Keratinocyte (primary cell): ENCODE results near the gene NADK2. TPM values are rescaled to one million over a fixed set of nuclear protein-coding genes. Genes with fewer than 3 reads are reported as not detected.
"Not testable (repeated sequence)": the region's sequence is repeated elsewhere in the genome, so short reads cannot be mapped to it uniquely, and the experiment has no call there.

Source experiments
- DNase-seq: peaks from one replicate; pipeline ENCODE4 v3.0.0-alpha.2; 2011; ENCODE audit warnings: low read depth, missing footprints, low spot score
- FAIRE-seq: peaks from 2 replicates; lab custom pipeline; 2011; peaks lifted over from hg19 to GRCh38; lab: Jason Lieb, UNC
- H2AFZ ChIP-seq: 2 replicates; pipeline ENCODE4 v1.6.0; 2012; ENCODE audit warnings: low read length, control low read depth, inconsistent platforms; ENCODE audit not compliant: control insufficient read depth
- H3K27ac ChIP-seq: 2 replicates; pipeline ENCODE4 v1.5.1; 2011; ENCODE audit warnings: low read length; ENCODE audit not compliant: control insufficient read depth, insufficient read depth
- H3K27me3 ChIP-seq: 3 replicates; pipeline ENCODE4 v1.6.0; 2011; ENCODE audit warnings: low read length; ENCODE audit not compliant: control insufficient read depth, insufficient read depth; ENCODE audit errors: extremely low read depth
- H3K36me3 ChIP-seq, 2 experiments: 2 replicates in 1 of 2; 3 replicates in 1 of 2; pipeline ENCODE4 v1.5.1; 2011; ENCODE audit warnings: low read length in 2 of 2, mild to moderate bottlenecking in 1 of 2; ENCODE audit not compliant: control insufficient read depth in 2 of 2, insufficient read depth in 2 of 2; ENCODE audit errors: extremely low read depth in 1 of 2
- H3K4me1 ChIP-seq: 3 replicates; pipeline ENCODE4 v1.5.1; 2011; ENCODE audit warnings: low read length; ENCODE audit not compliant: control insufficient read depth, insufficient read depth; ENCODE audit errors: extremely low read depth
- H3K4me2 ChIP-seq: 3 replicates; pipeline ENCODE4 v1.6.0; 2011; ENCODE audit warnings: low read depth, low read length; ENCODE audit not compliant: control insufficient read depth, insufficient read depth; ENCODE audit errors: extremely low read depth
- H3K4me3 ChIP-seq, 3 experiments: fragments of 200-600 bp in 1 of 3; sonication (generic) in 1 of 3; 2 replicates in 2 of 3; 3 replicates in 1 of 3; pipeline ENCODE4 v1.5.1; 2011 to 2016; ENCODE audit warnings: low read length in 3 of 3, mild to moderate bottlenecking in 3 of 3, control low read depth in 2 of 3, inconsistent platforms in 1 of 3, low read depth in 1 of 3, mixed read lengths in 1 of 3, mixed run types in 1 of 3, moderate library complexity in 1 of 3; ENCODE audit not compliant: control insufficient read depth in 2 of 3, insufficient read depth in 2 of 3; ENCODE audit errors: extremely low read depth in 1 of 3
- H3K79me2 ChIP-seq: 2 replicates; pipeline ENCODE4 v1.6.0; 2012; ENCODE audit warnings: low read length; ENCODE audit not compliant: control insufficient read depth, insufficient read depth
- H3K9ac ChIP-seq: 3 replicates; pipeline ENCODE4 v1.6.0; 2011; ENCODE audit warnings: low read length; ENCODE audit not compliant: control insufficient read depth, insufficient read depth; ENCODE audit errors: extremely low read depth
- H3K9me1 ChIP-seq: 3 replicates; pipeline ENCODE4 v1.6.0; 2011; ENCODE audit warnings: low read length; ENCODE audit not compliant: control insufficient read depth, insufficient read depth; ENCODE audit errors: extremely low read depth
- H3K9me3 ChIP-seq: 2 replicates; pipeline ENCODE4 v1.5.1; 2012; ENCODE audit warnings: low read depth, low read length; ENCODE audit not compliant: control insufficient read depth
- H4K20me1 ChIP-seq: 3 replicates; pipeline ENCODE4 v1.6.0; 2011; ENCODE audit warnings: low read length; ENCODE audit not compliant: control insufficient read depth, insufficient read depth; ENCODE audit errors: extremely low read depth
- CTCF ChIP-seq, 3 experiments: IDR thresholded peaks in 1 of 3; conservative IDR thresholded peaks in 1 of 3; optimal IDR thresholded peaks in 1 of 3; 2 replicates in 2 of 3; 3 replicates in 1 of 3; pipeline versions ENCODE3 to v1.5.1; 2011; ENCODE audit warnings: low read length in 3 of 3, mild to moderate bottlenecking in 3 of 3, moderate library complexity in 2 of 3, control low read depth in 1 of 3, inconsistent platforms in 1 of 3; ENCODE audit not compliant: insufficient read depth in 2 of 3; ENCODE audit errors: extremely low read depth in 1 of 3
- EZH2 ChIP-seq: IDR thresholded peaks from one replicate; pipeline ENCODE4 v1.6.1; 2012; ENCODE audit warnings: inconsistent platforms, mild to moderate bottlenecking, low read length, moderate library complexity
- dilution Hi-C: fragments of 300-500 bp; cut with MboI; formaldehyde crosslinking; loops from one replicate; pipeline ENCODE4 v1.7.0; 2020; ENCODE audit warnings: low sequenced_read_pairs; ENCODE audit not compliant: extremely low pct_ligation_motif_present
- polyA minus RNA-seq, 3 experiments: library from RNA; depleted of rRNA, polyadenylated mRNA; stranded (reverse); fragments of >200 nt; gene quantifications; 1 replicate in 1 of 3; 2 replicates in 1 of 3; 3 replicates in 1 of 3; pipeline ENCODE4 v1.2.3, GENCODE V29; 2011
- polyA plus RNA-seq, 5 experiments: library from polyadenylated mRNA; depleted of rRNA in 3 of 5; stranded (reverse) in 3 of 5; stranded (forward) in 1 of 5; unstranded in 1 of 5; fragments of >200 nt; gene quantifications; 1 replicate in 1 of 5; 2 replicates in 3 of 5; 3 replicates in 1 of 5; pipeline versions ENCODE4 v1.2.1 to v1.2.3, GENCODE V29; 2011 to 2012; ENCODE audit warnings: missing spikeins in 2 of 5, low read depth in 1 of 5, low replicate concordance in 1 of 5

The NADK2 gene
- polyA plus RNA-seq: 7.2 to 15.4 TPM (median 8.4 TPM) in 3 replicates
- 26.6 TPM for polyA plus RNA-seq (2011; ENCODE audit: low read depth)
- polyA plus RNA-seq (2011; cell fraction: cytosol; rRNA removed): 7.1 and 13.2 TPM in 2 replicates
- 6.8 and 13.4 TPM in 2 replicates for polyA plus RNA-seq (2011; cell fraction: nucleus; rRNA removed)
- polyA plus RNA-seq (2012; ENCODE audit: low replicate concordance): 10.2 and 10.5 TPM in 2 replicates
- 3.5 to 14.0 TPM (median 13.1 TPM) in 3 replicates for polyA minus RNA-seq
- 17.5 TPM for polyA minus RNA-seq (2011; cell fraction: cytosol; rRNA and poly(A)+ RNA removed)
- polyA minus RNA-seq (2011; cell fraction: nucleus; rRNA and poly(A)+ RNA removed): 3.1 and 14.8 TPM in 2 replicates

GRCh38 chr5:36241631-36242533, at the start of gene NADK2:
TSS of gene NADK2 (minus strand) at chr5:36241925. CDS start at chr5:36241798, 127 bp downstream.
- Histone ChIP-seq H3K79me2 (peaks cover 22% of the 10 kb centered on the region), H3K9me1 (no peaks in the 10 kb centered on the region), H3K4me2 (peak within 1 kb of the TSS; percentile 95), H3K27ac (peak within 1 kb of the TSS; percentile 84), H3K9ac (peak within 1 kb of the TSS; percentile 93), H2AFZ (peak within 1 kb of the TSS; percentile 93), H3K9me3 (no peaks in the 10 kb centered on the region), H3K36me3 (no peaks in the 10 kb centered on the region), H3K4me3 (peak within 1 kb of the TSS; percentile 68 to 84 (median 83)), H3K4me1 (peaks cover 18% of the 10 kb centered on the region), H3K27me3 (peaks cover 3% of the 10 kb centered on the region), H4K20me1 (no peaks in the 10 kb centered on the region)
- TF ChIP-seq EZH2 (no peak), CTCF (optimal IDR thresholded peaks at IDR 0.05 in 1 of 3, IDR thresholded peaks at IDR 0.05 in 1 of 3, conservative IDR thresholded peaks at IDR 0.05 in 1 of 3; ENCODE audit: extremely low read depth in 1 of 3, insufficient read depth in 2 of 3, low read length in 3 of 3) (peak; percentile 38 to 54 (median 48))
- DNase-seq (no peak), FAIRE-seq (no peak)
- dilution Hi-C loops: no loop called here

DNA sequence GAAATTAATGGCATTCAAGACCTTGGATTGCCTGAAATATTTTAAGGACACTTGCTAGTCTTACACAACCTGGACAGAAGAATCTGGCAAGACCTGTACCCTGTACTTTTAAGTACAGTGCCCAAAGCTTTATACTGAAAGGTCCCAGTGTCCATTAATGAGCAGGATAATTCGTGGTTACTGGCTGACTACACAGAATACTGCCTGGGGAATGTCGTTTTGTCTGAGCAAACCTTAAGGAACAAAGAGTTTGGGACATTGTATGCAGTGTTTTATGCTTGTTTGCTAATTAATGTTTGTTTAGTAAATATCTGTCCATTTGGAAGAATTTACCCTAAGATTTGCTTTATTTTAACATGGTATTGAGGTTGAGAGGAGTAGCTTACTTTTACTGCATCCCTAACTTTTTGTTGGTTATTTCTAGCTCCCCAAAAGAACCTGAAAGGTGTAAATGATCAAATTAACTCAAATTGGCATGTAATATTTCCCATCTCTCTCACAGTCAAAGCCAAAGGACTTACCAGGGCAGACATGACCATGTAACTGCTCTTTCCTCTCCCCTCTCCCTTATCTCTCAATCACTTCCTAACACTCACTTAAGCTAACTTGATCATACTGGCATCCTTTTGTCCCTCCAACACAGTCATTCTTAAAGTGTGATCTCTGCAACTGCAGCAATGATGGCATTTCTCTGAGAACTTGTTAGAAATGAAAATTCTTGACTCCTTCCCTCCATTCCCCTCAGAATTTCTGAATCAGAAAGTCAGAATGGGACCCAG, 44.3 kb upstream of the NADK2 start:
- Histone ChIP-seq H3K9ac (no peak overlapping the region), H3K4me1 (no peaks in the 10 kb centered on the region), H3K79me2 (no peaks in the 10 kb centered on the region), H3K9me3 (no peaks in the 10 kb centered on the region), H3K9me1 (no peaks in the 10 kb centered on the region), H3K27me3 (no peaks in the 10 kb centered on the region), H4K20me1 (no peaks in the 10 kb centered on the region), H3K27ac (no peak overlapping the region), H3K36me3 (no peaks in the 10 kb centered on the region), H3K4me3 (no peak overlapping the region), H2AFZ (no peak overlapping the region), H3K4me2 (no peak overlapping the region)
- DNase-seq (no peak), FAIRE-seq (no peak)
- dilution Hi-C loops: no loop called here
- no peak for TF ChIP-seq CTCF (optimal IDR thresholded peaks at IDR 0.05 in 1 of 3, IDR thresholded peaks at IDR 0.05 in 1 of 3, conservative IDR thresholded peaks at IDR 0.05 in 1 of 3; ENCODE audit: extremely low read depth in 1 of 3, insufficient read depth in 2 of 3, low read length in 3 of 3)
- no peak for TF ChIP-seq EZH2

DNA sequence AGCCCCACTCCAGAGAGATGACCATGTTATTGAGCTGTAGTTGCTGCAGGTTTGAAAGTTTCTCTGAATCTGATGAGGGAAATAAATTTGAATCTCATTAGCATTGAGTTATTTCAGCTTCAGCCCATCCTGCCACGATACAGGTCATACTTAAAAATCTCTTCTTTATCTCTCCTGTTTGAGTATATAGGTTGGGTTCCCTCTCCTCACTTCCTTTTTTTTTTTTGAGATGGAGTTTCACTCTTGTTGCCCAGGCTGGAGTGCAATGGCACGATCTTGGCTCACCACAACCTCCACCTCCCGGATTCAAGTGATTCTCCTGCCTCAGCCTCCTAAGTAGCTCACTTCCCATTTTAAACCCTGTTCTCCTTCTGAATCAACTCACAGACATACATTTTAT, 42.0 kb upstream of the NADK2 start:
- dilution Hi-C loops, H3K4me2 ChIP-seq, DNase-seq, H2AFZ ChIP-seq, H3K9me3 ChIP-seq, H3K79me2 ChIP-seq, H3K9me1 ChIP-seq, H3K27me3 ChIP-seq, H3K4me3 ChIP-seq, H3K36me3 ChIP-seq, H4K20me1 ChIP-seq, FAIRE-seq, H3K4me1 ChIP-seq, H3K27ac ChIP-seq, H3K9ac ChIP-seq: not testable (repeated sequence)
